GM21786 (cell line): ENCODE data around the gene CLIP1.
"Not testable (repeated sequence)": the region's sequence is repeated elsewhere in the genome, so short reads cannot be mapped to it uniquely, and the experiment has no call there.

Experiments used
- ATAC-seq: cut with Tn5 transposase; IDR thresholded peaks from one replicate; pipeline ENCODE4 v1.9.1; 2021; ENCODE audit not compliant: unreplicated experiment

The CLIP1 gene

GRCh38 chr12:122357536-122357935 is 64.9 kb downstream of the CLIP1 start:
- ATAC-seq, result not testable (repeated sequence)

GRCh38 chr12:122356991-122357390 is 65.5 kb downstream of the CLIP1 start:
- ATAC-seq, result not testable (repeated sequence)

GRCh38 chr12:122356192-122356635 is 66.3 kb downstream of the CLIP1 start:
- ATAC-seq, result no peak

GRCh38 chr12:122355706-122356105 is 66.8 kb downstream of the CLIP1 start:
- ATAC-seq, result no peak

GRCh38 chr12:122354958-122355641 is 67.4 kb downstream of the CLIP1 start:
- ATAC-seq, result no peak

GRCh38 chr12:122352394-122352793 is 70.1 kb downstream of the CLIP1 start:
- no peak for ATAC-seq

- no peak for ATAC-seq
Observed at GRCh38 chr12:122350141-122350848, 72.2 kb downstream of the CLIP1 start.

GRCh38 chr12:122349078-122349477 is 73.4 kb downstream of the CLIP1 start:
- ATAC-seq, result no peak

- ATAC-seq, result no peak
Observed at GRCh38 chr12:122348505-122348904, 74.0 kb downstream of the CLIP1 start.

GRCh38 chr12:122346054-122346453 is 76.4 kb downstream of the CLIP1 start:
- no peak for ATAC-seq

GRCh38 chr12:122345042-122345441 is 77.4 kb downstream of the CLIP1 start:
- no peak for ATAC-seq

GRCh38 chr12:122336015-122336946 is 86.2 kb downstream of the CLIP1 start:
- ATAC-seq, result no peak

GRCh38 chr12:122333142-122334087 is 89.1 kb downstream of the CLIP1 start:
- ATAC-seq, result no peak

GRCh38 chr12:122327494-122328385 is 94.7 kb downstream of the CLIP1 start:
- ATAC-seq, result no peak

- ATAC-seq, result no peak
Observed at GRCh38 chr12:122327014-122327413, 95.5 kb downstream of the CLIP1 start.

- ATAC-seq, result no peak
Observed at GRCh38 chr12:122326586-122326985, 95.9 kb downstream of the CLIP1 start.

GRCh38 chr12:122323311-122324019 is 99.0 kb downstream of the CLIP1 start:
- no peak for ATAC-seq

GRCh38 chr12:122322501-122322900 is 100.0 kb downstream of the CLIP1 start:
- ATAC-seq, result no peak
